K562 (cell line): Measurements from ENCODE around the gene PDZK1IP1. TPM values are rescaled to one million over a fixed set of nuclear protein-coding genes. Genes with fewer than 3 reads are reported as not detected.

ENCODE experiments used
- CBX5 ChIP-seq: IDR thresholded peaks from 2 replicates; pipeline ENCODE4 v1.6.1; 2014; ENCODE audit warnings: low read depth, borderline replicate concordance
- HDAC2 ChIP-seq: fragments of 450-650 bp; IDR thresholded peaks from 2 replicates; pipeline ENCODE4 v1.6.1; 2016; ENCODE audit warnings: mild to moderate bottlenecking
- HLTF ChIP-seq: fragments of 450-650 bp; IDR thresholded peaks from 2 replicates; pipeline ENCODE4 v1.6.1; 2016
- NR2C1 ChIP-seq, 2 experiments: fragments of 450-650 bp; IDR thresholded peaks; 2 replicates each; pipeline ENCODE4 v1.6.1; 2017; ENCODE audit warnings: mild to moderate bottlenecking in 2 of 2, antibody characterized with exemption in 1 of 2, inconsistent platforms in 1 of 2, missing compliant biosample characterization in 1 of 2, missing genetic modification characterization in 1 of 2
- RFX7 ChIP-seq: fragments of 250-450 bp; sonication (Bioruptor Pico); IDR thresholded peaks from 2 replicates; pipeline ENCODE4 v1.5.1; 2021; ENCODE audit warnings: mild to moderate bottlenecking
- ZBTB9 ChIP-seq: fragments of 450-650 bp; formaldehyde crosslinking; IDR thresholded peaks from 2 replicates; pipeline ENCODE4 v1.4.0; 2020; ENCODE audit warnings: mild to moderate bottlenecking, moderate library complexity
- ZNF263 ChIP-seq: sonication (generic); formaldehyde crosslinking; IDR thresholded peaks from 2 replicates; pipeline ENCODE4 v1.8.0; 2022; ENCODE audit warnings: mild to moderate bottlenecking, missing genetic modification reagents, borderline replicate concordance
- ZNF511 ChIP-seq: sonication (generic); formaldehyde crosslinking; IDR thresholded peaks from 2 replicates; pipeline ENCODE4 v1.8.0; 2022; ENCODE audit warnings: mild to moderate bottlenecking, missing genetic modification reagents
- polyA plus RNA-seq, 8 experiments: library from polyadenylated mRNA; depleted of rRNA in 4 of 8; stranded (reverse) in 5 of 8; unstranded in 3 of 8; fragments of >200 nt; fragmentation: Nextera tagmentation in 2 of 8; fragmentation: Illumina TruSeq in 1 of 8; extraction: Ambion mirVana in 2 of 8; extraction: Trizol in 1 of 8; gene quantifications; 2 replicates each; pipeline versions ENCODE4 v1.2.1 to v1.2.3, GENCODE V29; 2011 to 2014; ENCODE audit warnings: inconsistent platforms in 1 of 8, missing spikeins in 1 of 8
- total RNA-seq, 7 experiments: library from RNA; depleted of rRNA in 6 of 7; stranded (reverse); fragments of >200 nt in 6 of 7; fragmentation: Illumina TruSeq in 2 of 7; extraction: Trizol in 2 of 7; gene quantifications; 2 replicates each; pipeline versions ENCODE4 v1.2.1 to v1.2.3, GENCODE V29; 2011 to 2021; ENCODE audit warnings: low replicate concordance in 1 of 7
- TF ChIP-seq, protein P1 (sequence below): sonication (generic); formaldehyde crosslinking; IDR thresholded peaks from 2 replicates; pipeline ENCODE4 v1.8.0; 2022; ENCODE audit warnings: mild to moderate bottlenecking, missing genetic modification reagents
- TF ChIP-seq, protein P2 (sequence below): fragments of 200-800 bp; sonication (Bioruptor generic); IDR thresholded peaks from 2 replicates; pipeline ENCODE4 v1.6.1; 2016; ENCODE audit warnings: missing genetic modification characterization, missing compliant biosample characterization
- TF ChIP-seq, protein P3 (sequence below): fragments of 450-650 bp; formaldehyde crosslinking; IDR thresholded peaks from 2 replicates; pipeline ENCODE4 v1.4.0; 2022; ENCODE audit warnings: missing genetic modification characterization

The PDZK1IP1 gene
- total and polyA plus RNA-seq, 9 of the 15 experiments (the other 6 are each of a cell fraction or from before 2014, with no cell fraction given), result 0.17 to 0.68 (median 0.53) TPM; not detected in 2

DNA sequence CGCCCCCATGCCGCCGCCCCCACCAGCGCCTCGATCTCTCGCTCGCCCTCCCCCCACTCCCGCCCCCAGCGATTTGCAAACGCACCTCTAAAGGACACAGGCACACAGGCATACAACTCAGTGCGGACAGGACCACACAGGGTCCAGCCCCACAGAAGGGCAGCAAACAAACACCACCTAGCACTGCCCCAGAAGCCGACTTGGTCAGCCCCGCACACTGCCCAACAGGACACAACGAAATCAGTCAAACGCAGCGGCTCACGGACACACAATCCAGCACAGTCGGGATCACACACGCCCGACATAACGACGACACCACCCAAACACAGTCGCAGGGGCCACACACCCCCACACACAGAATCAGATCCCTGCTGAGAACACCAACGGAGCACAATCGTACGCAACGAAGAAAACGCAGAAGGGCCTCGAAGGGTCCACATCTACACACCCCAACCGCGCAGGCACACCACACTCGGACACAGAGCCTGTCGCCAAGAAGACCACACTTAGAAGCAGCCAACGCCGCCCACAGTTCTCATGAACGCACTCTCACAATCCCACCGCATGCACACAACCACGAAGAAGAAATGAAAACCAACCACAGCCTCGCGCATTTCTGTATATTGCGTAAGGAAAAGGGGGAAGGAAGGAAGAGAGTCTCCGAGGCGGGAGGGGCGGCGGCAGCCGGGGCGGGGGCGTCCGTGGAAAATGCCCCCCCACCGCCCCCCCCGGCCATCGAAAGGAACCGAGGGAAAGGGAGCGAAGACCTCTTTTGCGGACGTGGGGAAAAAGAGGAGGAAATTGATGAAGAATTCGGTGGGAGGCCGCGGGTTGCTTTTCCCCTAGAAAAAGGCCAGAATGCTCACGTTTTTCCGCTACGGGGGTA lies 41.7 kb upstream of the PDZK1IP1 start (continued):
- TF ChIP-seq NR2C1 (IDR thresholded peaks at IDR 0.05) (no peak), NR2C1 (tag; IDR thresholded peaks at IDR 0.05) (peak; percentile 45; the same call in 1 of the 2 replicates), ZNF511 (CRISPR knock-in tag) (0 out of 2 replicates have a peak, but pooled peaks have one; percentile 66), HDAC2 (peak; percentile 75; the same call in 1 of the 2 replicates), HLTF (peak; percentile 99), ZBTB9 (CRISPR knock-in tag) (no peak), RFX7 (CRISPR knock-in tag) (no peak), CBX5 (no peak), ZNF263 (CRISPR knock-in tag) (peak; percentile 76; the same call in 1 of the 2 replicates)
- TF ChIP-seq, protein P1, sequence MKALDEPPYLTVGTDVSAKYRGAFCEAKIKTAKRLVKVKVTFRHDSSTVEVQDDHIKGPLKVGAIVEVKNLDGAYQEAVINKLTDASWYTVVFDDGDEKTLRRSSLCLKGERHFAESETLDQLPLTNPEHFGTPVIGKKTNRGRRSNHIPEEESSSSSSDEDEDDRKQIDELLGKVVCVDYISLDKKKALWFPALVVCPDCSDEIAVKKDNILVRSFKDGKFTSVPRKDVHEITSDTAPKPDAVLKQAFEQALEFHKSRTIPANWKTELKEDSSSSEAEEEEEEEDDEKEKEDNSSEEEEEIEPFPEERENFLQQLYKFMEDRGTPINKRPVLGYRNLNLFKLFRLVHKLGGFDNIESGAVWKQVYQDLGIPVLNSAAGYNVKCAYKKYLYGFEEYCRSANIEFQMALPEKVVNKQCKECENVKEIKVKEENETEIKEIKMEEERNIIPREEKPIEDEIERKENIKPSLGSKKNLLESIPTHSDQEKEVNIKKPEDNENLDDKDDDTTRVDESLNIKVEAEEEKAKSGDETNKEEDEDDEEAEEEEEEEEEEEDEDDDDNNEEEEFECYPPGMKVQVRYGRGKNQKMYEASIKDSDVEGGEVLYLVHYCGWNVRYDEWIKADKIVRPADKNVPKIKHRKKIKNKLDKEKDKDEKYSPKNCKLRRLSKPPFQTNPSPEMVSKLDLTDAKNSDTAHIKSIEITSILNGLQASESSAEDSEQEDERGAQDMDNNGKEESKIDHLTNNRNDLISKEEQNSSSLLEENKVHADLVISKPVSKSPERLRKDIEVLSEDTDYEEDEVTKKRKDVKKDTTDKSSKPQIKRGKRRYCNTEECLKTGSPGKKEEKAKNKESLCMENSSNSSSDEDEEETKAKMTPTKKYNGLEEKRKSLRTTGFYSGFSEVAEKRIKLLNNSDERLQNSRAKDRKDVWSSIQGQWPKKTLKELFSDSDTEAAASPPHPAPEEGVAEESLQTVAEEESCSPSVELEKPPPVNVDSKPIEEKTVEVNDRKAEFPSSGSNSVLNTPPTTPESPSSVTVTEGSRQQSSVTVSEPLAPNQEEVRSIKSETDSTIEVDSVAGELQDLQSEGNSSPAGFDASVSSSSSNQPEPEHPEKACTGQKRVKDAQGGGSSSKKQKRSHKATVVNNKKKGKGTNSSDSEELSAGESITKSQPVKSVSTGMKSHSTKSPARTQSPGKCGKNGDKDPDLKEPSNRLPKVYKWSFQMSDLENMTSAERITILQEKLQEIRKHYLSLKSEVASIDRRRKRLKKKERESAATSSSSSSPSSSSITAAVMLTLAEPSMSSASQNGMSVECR (CRISPR knock-in tag), result peak; percentile 51; the same call in 1 of the 2 replicates
- TF ChIP-seq, protein P2, sequence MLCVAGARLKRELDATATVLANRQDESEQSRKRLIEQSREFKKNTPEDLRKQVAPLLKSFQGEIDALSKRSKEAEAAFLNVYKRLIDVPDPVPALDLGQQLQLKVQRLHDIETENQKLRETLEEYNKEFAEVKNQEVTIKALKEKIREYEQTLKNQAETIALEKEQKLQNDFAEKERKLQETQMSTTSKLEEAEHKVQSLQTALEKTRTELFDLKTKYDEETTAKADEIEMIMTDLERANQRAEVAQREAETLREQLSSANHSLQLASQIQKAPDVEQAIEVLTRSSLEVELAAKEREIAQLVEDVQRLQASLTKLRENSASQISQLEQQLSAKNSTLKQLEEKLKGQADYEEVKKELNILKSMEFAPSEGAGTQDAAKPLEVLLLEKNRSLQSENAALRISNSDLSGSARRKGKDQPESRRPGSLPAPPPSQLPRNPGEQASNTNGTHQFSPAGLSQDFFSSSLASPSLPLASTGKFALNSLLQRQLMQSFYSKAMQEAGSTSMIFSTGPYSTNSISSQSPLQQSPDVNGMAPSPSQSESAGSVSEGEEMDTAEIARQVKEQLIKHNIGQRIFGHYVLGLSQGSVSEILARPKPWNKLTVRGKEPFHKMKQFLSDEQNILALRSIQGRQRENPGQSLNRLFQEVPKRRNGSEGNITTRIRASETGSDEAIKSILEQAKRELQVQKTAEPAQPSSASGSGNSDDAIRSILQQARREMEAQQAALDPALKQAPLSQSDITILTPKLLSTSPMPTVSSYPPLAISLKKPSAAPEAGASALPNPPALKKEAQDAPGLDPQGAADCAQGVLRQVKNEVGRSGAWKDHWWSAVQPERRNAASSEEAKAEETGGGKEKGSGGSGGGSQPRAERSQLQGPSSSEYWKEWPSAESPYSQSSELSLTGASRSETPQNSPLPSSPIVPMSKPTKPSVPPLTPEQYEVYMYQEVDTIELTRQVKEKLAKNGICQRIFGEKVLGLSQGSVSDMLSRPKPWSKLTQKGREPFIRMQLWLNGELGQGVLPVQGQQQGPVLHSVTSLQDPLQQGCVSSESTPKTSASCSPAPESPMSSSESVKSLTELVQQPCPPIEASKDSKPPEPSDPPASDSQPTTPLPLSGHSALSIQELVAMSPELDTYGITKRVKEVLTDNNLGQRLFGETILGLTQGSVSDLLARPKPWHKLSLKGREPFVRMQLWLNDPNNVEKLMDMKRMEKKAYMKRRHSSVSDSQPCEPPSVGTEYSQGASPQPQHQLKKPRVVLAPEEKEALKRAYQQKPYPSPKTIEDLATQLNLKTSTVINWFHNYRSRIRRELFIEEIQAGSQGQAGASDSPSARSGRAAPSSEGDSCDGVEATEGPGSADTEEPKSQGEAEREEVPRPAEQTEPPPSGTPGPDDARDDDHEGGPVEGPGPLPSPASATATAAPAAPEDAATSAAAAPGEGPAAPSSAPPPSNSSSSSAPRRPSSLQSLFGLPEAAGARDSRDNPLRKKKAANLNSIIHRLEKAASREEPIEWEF (CRISPR knock-in tag), result no peak
- TF ChIP-seq, protein P3, sequence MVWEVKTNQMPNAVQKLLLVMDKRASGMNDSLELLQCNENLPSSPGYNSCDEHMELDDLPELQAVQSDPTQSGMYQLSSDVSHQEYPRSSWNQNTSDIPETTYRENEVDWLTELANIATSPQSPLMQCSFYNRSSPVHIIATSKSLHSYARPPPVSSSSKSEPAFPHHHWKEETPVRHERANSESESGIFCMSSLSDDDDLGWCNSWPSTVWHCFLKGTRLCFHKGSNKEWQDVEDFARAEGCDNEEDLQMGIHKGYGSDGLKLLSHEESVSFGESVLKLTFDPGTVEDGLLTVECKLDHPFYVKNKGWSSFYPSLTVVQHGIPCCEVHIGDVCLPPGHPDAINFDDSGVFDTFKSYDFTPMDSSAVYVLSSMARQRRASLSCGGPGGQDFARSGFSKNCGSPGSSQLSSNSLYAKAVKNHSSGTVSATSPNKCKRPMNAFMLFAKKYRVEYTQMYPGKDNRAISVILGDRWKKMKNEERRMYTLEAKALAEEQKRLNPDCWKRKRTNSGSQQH (CRISPR knock-in tag), result peak; percentile 82
